Measurements from ENCODE around the gene HGF.

- TF ChIP-seq CTCF (IDR thresholded peaks at IDR 0.05) (no peak), POLR2A (IDR thresholded peaks at IDR 0.05; ENCODE audit: low read depth) (no peak), EP300 (IDR thresholded peaks at IDR 0.05) (no peak)
Observed at GRCh38 chr7:81652225-81652624, 117.6 kb downstream of the HGF start.
